HepG2 (cell line): ENCODE measurements around the gene WRAP73. TPM values are rescaled to one million over a fixed set of nuclear protein-coding genes. Genes with fewer than 3 reads are reported as not detected.

Experiments
- FOXA3 ChIP-seq: IDR thresholded peaks from 2 replicates; pipeline ENCODE4 v1.6.1; 2016; ENCODE audit warnings: missing genetic modification reagents, missing compliant biosample characterization
- KDM2A ChIP-seq: sonication (generic); formaldehyde crosslinking; IDR thresholded peaks from 2 replicates; pipeline ENCODE4 v1.4.0; 2020; ENCODE audit warnings: low read depth, missing genetic modification reagents, borderline replicate concordance
- LCORL ChIP-seq, 2 experiments: fragments of 450-650 bp in 1 of 2; sonication (generic) in 1 of 2; formaldehyde crosslinking in 1 of 2; IDR thresholded peaks; 2 replicates each; pipeline versions ENCODE4 v1.5.0 to v1.6.1; 2017 to 2020; ENCODE audit warnings: antibody characterized with exemption in 1 of 2, missing genetic modification reagents in 1 of 2
- MED1 ChIP-seq: sonication (generic); formaldehyde crosslinking; IDR thresholded peaks from 2 replicates; pipeline ENCODE4 v1.4.0; 2020; ENCODE audit warnings: missing genetic modification reagents
- NRL ChIP-seq: sonication (generic); formaldehyde crosslinking; IDR thresholded peaks from 2 replicates; pipeline ENCODE4 v1.5.0; 2020; ENCODE audit warnings: missing genetic modification reagents, mild to moderate bottlenecking, moderate library complexity, borderline replicate concordance
- POGZ ChIP-seq: sonication (generic); formaldehyde crosslinking; IDR thresholded peaks from 2 replicates; pipeline ENCODE4 v1.4.0; 2020; ENCODE audit warnings: mild to moderate bottlenecking, missing genetic modification reagents
- RFXAP ChIP-seq: sonication (generic); formaldehyde crosslinking; IDR thresholded peaks from 2 replicates; pipeline ENCODE4 v1.4.0; 2020; ENCODE audit warnings: missing genetic modification reagents, borderline replicate concordance
- SNAI1 ChIP-seq: sonication (generic); formaldehyde crosslinking; IDR thresholded peaks from 2 replicates; pipeline ENCODE4 v1.5.0; 2020; ENCODE audit warnings: mild to moderate bottlenecking, missing genetic modification reagents, borderline replicate concordance
- ZBTB8A ChIP-seq: sonication (generic); formaldehyde crosslinking; IDR thresholded peaks from 2 replicates; pipeline ENCODE4 v1.4.0; 2020; ENCODE audit warnings: mild to moderate bottlenecking, low read depth, missing genetic modification reagents, borderline replicate concordance
- ZNF143 ChIP-seq: sonication (generic); formaldehyde crosslinking; IDR thresholded peaks from 2 replicates; pipeline ENCODE4 v1.4.0; 2020; ENCODE audit warnings: missing genetic modification reagents
- ZNF234 ChIP-seq: sonication (generic); formaldehyde crosslinking; conservative IDR thresholded peaks from 2 replicates; pipeline ENCODE4 v1.5.1; 2020; ENCODE audit warnings: mild to moderate bottlenecking, missing genetic modification reagents
- ZNF274 ChIP-seq: sonication (generic); formaldehyde crosslinking; IDR thresholded peaks from 2 replicates; pipeline ENCODE4 v1.5.1; 2020; ENCODE audit warnings: mild to moderate bottlenecking, missing genetic modification reagents
- ZNF605 ChIP-seq: sonication (generic); formaldehyde crosslinking; IDR thresholded peaks from 2 replicates; pipeline ENCODE4 v1.8.0; 2022; ENCODE audit warnings: mild to moderate bottlenecking, missing genetic modification reagents
- ZNF766 ChIP-seq: sonication (generic); formaldehyde crosslinking; IDR thresholded peaks from 2 replicates; pipeline ENCODE4 v1.5.0; 2020; ENCODE audit warnings: missing genetic modification reagents, borderline replicate concordance
- ZNF781 ChIP-seq: sonication (generic); formaldehyde crosslinking; IDR thresholded peaks from 2 replicates; pipeline ENCODE4 v1.5.1; 2020; ENCODE audit warnings: borderline replicate concordance, mild to moderate bottlenecking, missing genetic modification reagents; ENCODE audit errors: not compliant biosample characterization
- polyA plus RNA-seq, 8 experiments: library from polyadenylated mRNA; depleted of rRNA in 3 of 8; stranded (reverse) in 7 of 8; unstranded in 1 of 8; fragments of >200 nt; fragmentation: Illumina TruSeq in 4 of 8; extraction: Trizol in 4 of 8; gene quantifications; 2 replicates each; pipeline versions ENCODE4 v1.2.1 to v1.2.3, GENCODE V29; 2011 to 2016; ENCODE audit warnings: low read depth in 4 of 8, missing spikeins in 1 of 8, mixed read lengths in 1 of 8; ENCODE audit not compliant: insufficient read depth in 1 of 8
- total RNA-seq, 5 experiments: library from RNA; depleted of rRNA; stranded (reverse); fragments of >200 nt; fragmentation: Illumina TruSeq; extraction: Trizol; gene quantifications; 2 replicates each; pipeline ENCODE4 v1.2.3, GENCODE V29; 2016; ENCODE audit warnings: low read depth in 1 of 5
- TF ChIP-seq, protein P1 (sequence below): sonication (generic); formaldehyde crosslinking; IDR thresholded peaks from 2 replicates; pipeline ENCODE4 v1.4.0; 2020; ENCODE audit warnings: missing genetic modification reagents
- TF ChIP-seq, protein P2 (sequence below): sonication (generic); formaldehyde crosslinking; IDR thresholded peaks from 2 replicates; pipeline ENCODE4 v1.5.1; 2020; ENCODE audit warnings: mild to moderate bottlenecking, missing genetic modification reagents, borderline replicate concordance
- TF ChIP-seq, protein P3 (sequence below): IDR thresholded peaks from 2 replicates; pipeline ENCODE4 v1.6.1; 2016; ENCODE audit warnings: mild to moderate bottlenecking
- TF ChIP-seq, protein P4 (sequence below): IDR thresholded peaks from 2 replicates; pipeline ENCODE4 v1.6.1; 2012; ENCODE audit warnings: inconsistent platforms

WRAP73 gene
- total and polyA plus RNA-seq, 2 of the 13 experiments (the other 11 are each of a cell fraction or from before 2014, with no cell fraction given), result 18.1 to 40.4 TPM

DNA sequence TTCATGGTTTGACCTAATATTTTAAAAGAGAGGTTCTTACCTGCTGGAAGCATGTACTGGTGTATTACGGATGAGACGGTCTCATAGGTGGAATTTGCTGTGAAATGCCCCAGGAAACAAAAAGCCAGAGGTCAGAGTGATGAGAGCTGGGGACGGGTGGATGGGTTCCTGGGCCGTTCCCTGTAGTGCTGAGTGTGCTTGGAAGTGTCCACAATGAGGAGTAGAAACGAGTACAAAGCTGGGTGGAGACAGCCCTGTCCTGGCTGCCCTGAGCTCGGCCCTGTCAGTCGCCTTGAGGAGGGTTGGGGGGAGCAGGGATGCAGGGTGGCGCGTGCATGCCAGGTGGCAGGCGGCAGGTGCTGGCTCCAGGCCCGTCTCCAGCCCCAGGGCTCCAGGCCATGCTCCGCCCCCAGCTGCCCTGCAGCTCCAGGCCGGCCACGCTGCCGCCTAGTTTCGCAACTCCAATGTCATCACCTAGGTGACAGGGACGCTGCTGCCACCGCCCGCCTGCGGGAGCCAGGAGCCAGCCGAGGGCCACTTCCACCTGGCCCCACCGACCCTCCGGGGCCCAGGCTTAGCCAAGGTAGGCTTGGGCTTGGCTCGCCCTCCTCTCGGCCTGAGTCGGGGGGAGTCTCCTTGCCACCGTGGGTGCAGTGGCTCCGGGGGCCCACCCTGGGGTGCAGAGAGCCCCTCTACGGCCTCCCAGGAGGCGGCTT, 18.8 kb upstream of the WRAP73 start (continued):
- TF ChIP-seq, protein P1, sequence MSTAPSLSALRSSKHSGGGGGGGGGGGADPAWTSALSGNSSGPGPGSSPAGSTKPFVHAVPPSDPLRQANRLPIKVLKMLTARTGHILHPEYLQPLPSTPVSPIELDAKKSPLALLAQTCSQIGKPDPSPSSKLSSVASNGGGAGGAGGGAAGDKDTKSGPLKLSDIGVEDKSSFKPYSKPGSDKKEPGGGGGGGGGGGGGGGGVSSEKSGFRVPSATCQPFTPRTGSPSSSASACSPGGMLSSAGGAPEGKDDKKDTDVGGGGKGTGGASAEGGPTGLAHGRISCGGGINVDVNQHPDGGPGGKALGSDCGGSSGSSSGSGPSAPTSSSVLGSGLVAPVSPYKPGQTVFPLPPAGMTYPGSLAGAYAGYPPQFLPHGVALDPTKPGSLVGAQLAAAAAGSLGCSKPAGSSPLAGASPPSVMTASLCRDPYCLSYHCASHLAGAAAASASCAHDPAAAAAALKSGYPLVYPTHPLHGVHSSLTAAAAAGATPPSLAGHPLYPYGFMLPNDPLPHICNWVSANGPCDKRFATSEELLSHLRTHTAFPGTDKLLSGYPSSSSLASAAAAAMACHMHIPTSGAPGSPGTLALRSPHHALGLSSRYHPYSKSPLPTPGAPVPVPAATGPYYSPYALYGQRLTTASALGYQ (CRISPR knock-in tag), result no peak; the same call in 1 of the 2 replicates
- TF ChIP-seq SNAI1 (CRISPR knock-in tag), result peak; percentile 90; the same call in 1 of the 2 replicates
- peak; percentile 67 for TF ChIP-seq ZNF781 (CRISPR knock-in tag)
- TF ChIP-seq, protein P2, sequence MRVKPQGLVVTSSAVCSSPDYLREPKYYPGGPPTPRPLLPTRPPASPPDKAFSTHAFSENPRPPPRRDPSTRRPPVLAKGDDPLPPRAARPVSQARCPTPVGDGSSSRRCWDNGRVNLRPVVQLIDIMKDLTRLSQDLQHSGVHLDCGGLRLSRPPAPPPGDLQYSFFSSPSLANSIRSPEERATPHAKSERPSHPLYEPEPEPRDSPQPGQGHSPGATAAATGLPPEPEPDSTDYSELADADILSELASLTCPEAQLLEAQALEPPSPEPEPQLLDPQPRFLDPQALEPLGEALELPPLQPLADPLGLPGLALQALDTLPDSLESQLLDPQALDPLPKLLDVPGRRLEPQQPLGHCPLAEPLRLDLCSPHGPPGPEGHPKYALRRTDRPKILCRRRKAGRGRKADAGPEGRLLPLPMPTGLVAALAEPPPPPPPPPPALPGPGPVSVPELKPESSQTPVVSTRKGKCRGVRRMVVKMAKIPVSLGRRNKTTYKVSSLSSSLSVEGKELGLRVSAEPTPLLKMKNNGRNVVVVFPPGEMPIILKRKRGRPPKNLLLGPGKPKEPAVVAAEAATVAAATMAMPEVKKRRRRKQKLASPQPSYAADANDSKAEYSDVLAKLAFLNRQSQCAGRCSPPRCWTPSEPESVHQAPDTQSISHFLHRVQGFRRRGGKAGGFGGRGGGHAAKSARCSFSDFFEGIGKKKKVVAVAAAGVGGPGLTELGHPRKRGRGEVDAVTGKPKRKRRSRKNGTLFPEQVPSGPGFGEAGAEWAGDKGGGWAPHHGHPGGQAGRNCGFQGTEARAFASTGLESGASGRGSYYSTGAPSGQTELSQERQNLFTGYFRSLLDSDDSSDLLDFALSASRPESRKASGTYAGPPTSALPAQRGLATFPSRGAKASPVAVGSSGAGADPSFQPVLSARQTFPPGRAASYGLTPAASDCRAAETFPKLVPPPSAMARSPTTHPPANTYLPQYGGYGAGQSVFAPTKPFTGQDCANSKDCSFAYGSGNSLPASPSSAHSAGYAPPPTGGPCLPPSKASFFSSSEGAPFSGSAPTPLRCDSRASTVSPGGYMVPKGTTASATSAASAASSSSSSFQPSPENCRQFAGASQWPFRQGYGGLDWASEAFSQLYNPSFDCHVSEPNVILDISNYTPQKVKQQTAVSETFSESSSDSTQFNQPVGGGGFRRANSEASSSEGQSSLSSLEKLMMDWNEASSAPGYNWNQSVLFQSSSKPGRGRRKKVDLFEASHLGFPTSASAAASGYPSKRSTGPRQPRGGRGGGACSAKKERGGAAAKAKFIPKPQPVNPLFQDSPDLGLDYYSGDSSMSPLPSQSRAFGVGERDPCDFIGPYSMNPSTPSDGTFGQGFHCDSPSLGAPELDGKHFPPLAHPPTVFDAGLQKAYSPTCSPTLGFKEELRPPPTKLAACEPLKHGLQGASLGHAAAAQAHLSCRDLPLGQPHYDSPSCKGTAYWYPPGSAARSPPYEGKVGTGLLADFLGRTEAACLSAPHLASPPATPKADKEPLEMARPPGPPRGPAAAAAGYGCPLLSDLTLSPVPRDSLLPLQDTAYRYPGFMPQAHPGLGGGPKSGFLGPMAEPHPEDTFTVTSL (CRISPR knock-in tag), result peak; percentile 37; the same call in 1 of the 2 replicates
- TF ChIP-seq FOXA3 (CRISPR knock-in tag), result peak; percentile 50; the same call in 1 of the 2 replicates
- no peak for TF ChIP-seq ZBTB8A
- TF ChIP-seq POGZ, result 0 out of 2 replicates have a peak, but pooled peaks have one; percentile 26
- TF ChIP-seq ZNF766 (CRISPR knock-in tag), result peak; percentile 78; the same call in 1 of the 2 replicates
- peak; percentile 83; the same call in 1 of the 2 replicates for TF ChIP-seq ZNF274 (CRISPR knock-in tag)
- TF ChIP-seq ZNF234, result no peak
- 0 out of 2 replicates have a peak, but pooled peaks have one; percentile 36 for TF ChIP-seq MED1 (CRISPR knock-in tag)
- 0 out of 2 replicates have a peak, but pooled peaks have one; percentile 22 for TF ChIP-seq NRL
- TF ChIP-seq, protein P3, sequence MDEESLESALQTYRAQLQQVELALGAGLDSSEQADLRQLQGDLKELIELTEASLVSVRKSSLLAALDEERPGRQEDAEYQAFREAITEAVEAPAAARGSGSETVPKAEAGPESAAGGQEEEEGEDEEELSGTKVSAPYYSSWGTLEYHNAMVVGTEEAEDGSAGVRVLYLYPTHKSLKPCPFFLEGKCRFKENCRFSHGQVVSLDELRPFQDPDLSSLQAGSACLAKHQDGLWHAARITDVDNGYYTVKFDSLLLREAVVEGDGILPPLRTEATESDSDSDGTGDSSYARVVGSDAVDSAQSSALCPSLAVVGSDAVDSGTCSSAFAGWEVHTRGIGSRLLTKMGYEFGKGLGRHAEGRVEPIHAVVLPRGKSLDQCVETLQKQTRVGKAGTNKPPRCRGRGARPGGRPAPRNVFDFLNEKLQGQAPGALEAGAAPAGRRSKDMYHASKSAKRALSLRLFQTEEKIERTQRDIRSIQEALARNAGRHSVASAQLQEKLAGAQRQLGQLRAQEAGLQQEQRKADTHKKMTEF (CRISPR knock-in tag), result peak; percentile 77; the same call in 1 of the 2 replicates
- TF ChIP-seq, protein P4, sequence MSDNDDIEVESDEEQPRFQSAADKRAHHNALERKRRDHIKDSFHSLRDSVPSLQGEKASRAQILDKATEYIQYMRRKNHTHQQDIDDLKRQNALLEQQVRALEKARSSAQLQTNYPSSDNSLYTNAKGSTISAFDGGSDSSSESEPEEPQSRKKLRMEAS, result peak; percentile 95
- peak; percentile 35; the same call in 1 of the 2 replicates for TF ChIP-seq RFXAP (CRISPR knock-in tag)
- no peak for TF ChIP-seq LCORL (IDR thresholded peaks at IDR 0.05)
- TF ChIP-seq LCORL (CRISPR knock-in tag; IDR thresholded peaks at IDR 0.05), result peak; percentile 71
- TF ChIP-seq KDM2A (CRISPR knock-in tag), result peak; percentile 60; the same call in 1 of the 2 replicates
- TF ChIP-seq ZNF143 (CRISPR knock-in tag), result 0 out of 2 replicates have a peak, but pooled peaks have one; percentile 41
- TF ChIP-seq ZNF605 (CRISPR knock-in tag), result no peak; the same call in 1 of the 2 replicates
